HG03135 (cell line): Measurements from ENCODE around the gene LRIG1.

ENCODE experiments used
- ATAC-seq: cut with Tn5 transposase; IDR thresholded peaks from one replicate; pipeline ENCODE4 v1.9.1; 2021; ENCODE audit warnings: mild to moderate bottlenecking, moderate library complexity; ENCODE audit not compliant: unreplicated experiment

Gene LRIG1

DNA sequence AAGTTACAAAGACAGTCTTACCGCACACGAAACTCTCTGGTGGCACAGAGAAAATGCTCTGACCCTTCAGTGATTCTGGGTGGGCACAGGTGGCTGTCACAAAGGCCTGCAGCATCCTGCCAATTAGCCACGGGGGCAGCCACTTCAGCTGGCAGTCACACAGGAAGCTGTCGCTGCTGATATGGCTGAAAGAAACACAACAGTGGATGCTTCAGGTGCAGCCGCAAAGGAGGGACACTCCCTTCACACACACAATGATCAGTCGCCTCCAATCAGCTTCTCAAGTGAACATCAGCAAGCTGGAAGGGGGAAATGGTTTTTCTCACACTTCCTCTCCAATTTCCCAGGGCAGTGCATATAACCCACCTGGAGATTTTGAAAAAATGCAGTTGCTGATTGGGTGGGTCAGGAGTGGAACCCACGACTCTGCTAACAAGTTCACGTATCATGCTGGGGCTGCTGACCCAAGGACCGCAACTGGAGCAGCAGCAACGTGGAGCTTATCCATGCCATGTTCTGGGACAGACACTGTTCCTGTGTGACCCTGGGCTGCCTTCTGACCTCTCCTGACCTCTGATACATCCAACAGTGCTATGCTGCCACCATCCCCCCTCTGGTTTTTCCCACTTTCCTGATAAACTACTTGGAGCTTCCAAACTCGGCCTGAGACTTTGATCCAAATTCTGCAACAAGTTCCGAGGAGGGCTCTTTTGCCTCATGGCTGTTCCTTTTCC, 106.6 kb downstream of the LRIG1 start:
- peak; percentile 87 for ATAC-seq

DNA sequence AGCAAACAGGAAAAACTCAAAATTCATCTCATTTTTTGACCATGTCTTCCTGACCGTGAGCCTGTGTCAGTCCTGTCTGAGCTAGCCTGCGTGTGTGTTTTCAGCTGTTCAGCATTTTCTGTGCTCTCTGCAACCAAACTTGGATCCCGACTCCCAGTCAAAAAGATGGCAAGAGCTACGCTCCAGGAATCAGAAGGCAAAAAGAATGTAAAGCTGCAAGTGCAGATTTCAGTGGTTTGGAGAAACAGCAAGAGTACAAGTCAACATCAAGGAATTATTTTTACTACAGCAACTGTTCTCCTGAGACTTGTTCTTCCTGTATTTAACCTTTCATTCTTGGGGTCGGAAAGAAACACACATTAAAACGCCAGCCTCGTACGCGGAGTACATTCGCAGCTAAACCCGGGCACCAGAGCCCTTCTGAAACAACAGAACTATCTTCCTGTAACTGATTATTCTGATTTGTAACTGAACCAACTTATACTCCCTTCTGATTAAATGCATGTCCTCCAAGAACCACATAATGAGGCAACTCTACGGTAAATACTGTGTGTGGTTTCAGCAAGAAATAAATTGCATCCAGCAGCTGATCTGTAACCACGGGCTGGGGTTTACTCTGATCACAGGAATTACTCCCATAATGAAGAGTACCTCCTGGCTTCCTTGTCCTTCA, 107.4 kb downstream of the LRIG1 start:
- peak; percentile 28 for ATAC-seq

DNA sequence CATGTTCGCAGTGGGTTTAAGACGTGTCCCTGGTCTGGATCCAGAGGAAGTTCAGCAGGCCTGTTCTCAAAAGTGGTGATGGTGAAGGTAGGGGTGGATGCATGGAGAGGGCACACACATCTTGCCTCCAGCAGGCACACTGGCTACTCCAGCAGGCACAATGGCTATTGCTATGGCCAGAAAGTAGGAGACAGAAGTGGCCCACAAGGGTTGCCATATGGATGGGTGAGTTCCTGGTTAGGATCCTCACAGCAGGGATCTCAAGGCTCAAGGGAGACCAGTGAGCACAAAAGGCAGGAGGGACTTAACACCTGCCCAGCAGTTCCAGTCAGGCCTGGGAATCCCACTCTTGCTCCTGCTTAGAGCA, 107.9 kb downstream of the LRIG1 start:
- ATAC-seq = no peak

DNA sequence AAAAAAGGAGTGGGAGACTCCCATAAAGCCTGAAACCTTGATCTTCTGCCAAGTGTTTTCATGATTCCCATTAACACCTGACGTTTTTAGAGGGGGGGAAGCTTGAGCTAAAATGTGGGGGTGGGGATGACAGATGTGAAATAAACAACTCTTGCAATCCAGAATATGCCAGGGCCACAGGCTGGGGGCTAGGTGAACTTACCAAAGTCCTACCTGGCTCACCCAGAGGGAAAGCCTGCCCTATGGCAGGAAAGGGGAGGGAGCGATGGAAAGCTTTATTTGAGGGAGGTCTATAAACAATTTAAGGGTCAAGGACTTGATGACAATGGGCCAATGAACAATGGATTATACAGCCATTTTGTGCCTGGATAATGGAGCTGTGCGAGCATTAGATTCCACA, 108.3 kb downstream of the LRIG1 start:
- no peak for ATAC-seq

DNA sequence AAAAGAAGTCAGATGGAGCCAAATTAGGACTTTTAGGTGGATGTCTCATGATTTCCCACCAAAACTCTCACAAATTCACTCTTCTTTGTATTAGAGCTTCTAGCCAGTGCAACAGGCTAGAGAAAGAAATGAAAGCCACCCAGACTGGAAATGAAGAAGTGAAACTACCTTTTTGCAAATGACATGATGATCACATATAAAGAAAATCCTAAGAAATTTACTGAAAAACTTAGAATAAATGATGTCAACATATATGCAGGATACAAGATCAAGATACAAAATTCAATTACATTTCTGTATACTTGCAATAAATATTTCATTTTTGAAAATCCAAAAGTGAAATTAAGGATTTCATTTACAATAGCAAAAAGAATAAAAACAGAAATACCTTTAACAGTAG, 110.8 kb downstream of the LRIG1 start:
- no peak for ATAC-seq

DNA sequence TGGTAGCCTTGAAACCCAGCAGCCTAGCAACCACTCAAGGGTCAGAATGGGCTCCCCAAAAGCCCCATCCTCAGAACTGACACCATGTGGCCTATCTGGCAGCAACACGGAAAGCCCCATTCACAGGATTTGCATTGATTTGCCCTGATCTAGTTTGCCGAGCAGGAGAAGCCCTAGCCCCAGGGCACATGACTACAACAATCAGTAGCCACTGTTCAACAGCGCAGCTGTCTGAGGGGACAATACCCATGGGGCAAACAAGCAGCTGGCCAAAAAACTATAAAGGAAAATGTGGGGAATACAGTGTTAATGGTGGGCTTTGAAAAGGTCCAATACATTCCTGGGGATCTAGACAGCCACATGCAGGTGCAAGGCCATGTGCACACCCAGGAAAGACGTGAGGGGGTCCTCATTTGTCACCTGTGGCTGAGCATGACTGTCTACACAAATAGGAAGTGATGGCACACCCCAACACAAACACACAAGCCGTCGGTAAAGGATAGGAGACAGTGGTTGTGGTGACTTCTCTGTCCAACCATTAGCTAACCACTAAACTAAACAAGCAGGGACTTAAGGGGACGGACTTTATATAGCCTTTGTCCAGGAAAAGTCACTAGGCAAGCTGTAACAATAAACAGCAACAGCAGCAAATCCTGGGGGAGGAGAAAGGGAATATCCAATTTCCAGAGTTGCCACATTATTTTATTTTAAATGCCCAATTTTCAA, 113.7 kb downstream of the LRIG1 start:
- peak; percentile 54 for ATAC-seq

DNA sequence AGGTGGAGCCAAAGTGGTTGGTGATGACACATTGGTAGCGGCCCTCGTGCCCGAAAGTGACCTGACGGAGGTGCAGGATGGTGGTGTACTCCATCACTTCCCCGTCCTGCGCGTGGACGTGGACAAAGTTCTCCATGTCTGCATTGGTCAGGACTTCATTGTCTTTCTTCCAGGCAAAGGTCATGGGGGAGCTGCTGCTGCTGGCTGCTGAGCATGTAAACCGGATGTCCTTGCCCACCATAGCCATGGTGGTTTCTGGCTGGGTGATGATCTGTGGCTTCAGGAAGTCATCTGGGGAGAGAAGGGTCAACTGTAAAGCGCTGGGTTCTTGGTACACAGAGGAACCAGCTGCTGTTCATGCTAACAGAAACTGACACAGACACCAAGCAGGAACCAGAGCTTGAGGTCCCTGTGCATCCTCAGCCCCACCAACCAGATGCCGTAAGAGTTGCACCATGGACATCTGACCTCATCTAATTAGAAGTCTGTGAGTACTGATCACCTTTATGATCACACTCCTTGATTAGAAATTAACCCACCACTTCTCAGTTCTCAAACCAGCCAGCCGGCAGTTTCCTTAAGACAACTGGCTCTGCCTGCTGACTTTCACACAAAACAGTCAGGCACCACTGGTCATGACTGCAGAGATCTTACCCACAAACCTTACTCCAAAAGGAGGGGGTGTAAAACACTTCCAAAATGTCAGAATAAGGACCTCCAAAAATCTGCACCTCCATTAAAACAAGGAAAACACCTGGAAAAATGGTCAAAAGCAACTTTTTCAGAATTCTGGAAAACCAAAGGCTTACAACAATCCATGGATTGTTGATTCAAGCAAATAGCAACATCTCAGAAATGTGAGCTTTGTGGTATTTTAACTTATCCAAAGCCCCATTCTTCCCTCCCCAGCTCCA, 114.6 kb downstream of the LRIG1 start:
- peak; percentile 86 for ATAC-seq

DNA sequence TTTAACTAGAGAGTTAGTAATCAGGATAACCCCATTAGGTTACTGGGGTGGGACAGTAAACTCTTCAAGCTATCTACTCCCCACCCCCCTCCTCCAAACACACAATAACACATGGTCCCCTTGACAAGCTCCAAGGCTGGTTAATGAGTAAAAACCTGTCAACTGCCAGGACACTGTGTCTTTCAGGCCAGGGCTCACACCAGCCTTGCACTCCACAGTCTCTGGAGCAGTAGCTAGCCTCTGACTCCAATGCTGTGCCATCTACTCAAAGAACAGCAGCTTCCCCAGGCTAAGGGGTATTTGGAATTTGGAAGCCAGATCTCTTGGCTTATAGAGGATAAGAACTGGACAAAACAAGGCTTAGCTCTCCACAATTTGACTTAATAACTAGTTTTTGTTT, 115.8 kb downstream of the LRIG1 start:
- ATAC-seq = no peak

DNA sequence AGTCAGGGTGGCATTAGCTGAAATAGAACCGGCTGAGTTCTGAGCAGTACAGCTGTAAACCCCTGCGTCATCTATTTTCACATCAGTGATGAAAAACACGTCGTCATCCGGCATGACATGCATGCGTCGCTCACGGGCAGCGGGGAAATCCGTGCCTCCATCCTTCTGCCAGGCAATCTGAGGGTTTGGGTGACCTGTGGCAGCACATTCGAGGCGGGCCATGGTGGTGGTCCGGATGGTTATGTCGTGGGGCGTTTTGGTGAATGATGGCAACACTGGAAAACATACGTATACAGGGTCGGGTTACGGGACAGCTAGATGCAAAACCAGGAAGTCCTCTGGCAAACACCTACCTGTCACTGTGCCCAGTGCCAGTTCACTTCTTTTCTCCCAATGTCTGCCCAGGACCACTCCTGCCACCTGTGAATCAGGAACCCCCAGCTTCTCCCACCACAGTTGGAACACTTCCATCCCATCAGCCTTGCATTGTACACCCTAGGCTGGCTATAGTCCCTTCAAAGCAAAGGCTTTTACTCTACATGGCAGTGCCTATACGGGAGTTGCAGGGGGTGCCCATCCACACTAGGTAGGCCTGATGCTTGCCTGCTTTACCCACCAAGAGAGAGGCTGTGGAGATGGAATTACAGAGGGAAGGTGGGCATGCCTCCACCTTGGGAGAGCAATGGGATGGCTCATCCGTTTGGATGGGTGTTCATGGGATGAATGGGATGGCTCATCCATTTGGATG, 116.7 kb downstream of the LRIG1 start:
- ATAC-seq = no peak

DNA sequence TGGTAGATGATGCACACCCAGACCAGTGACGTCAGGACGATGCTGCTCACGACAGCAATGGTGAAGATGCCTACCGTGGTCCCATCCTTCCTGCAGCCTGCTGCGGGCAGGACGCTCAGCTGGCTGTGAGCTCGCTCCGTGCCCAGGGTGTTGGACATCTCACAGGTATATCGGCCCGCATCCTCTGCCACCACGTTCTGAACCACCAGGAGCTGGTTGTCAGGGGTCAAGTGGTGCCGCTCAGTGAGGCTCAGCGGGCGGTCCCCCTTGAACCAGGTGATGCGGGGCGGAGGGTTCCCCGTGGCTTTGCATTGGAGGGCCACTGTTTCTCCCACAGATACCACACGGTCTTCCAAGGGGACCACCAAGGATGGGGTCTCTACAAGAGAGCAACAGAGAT, 117.8 kb downstream of the LRIG1 start:
- ATAC-seq = no peak

DNA sequence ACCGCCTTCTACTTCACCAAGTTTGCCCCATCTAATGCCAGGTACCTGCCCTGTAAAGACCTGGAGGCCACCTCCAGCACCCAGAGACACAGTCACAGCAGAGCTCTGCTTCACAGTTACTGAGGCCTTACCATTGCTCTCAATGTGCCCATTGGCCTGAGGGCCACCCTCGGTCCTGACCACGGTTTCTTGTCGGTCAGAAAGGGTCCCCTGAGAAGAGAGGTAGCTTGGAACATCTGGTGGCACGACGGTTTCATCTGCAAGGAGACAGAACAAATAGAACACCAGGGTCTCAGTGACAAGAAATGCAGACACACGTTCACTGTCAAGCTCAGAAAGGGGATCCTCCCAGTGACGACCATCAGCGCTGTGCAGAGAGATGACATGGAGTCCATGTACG, 118.7 kb downstream of the LRIG1 start:
- ATAC-seq = no peak

DNA sequence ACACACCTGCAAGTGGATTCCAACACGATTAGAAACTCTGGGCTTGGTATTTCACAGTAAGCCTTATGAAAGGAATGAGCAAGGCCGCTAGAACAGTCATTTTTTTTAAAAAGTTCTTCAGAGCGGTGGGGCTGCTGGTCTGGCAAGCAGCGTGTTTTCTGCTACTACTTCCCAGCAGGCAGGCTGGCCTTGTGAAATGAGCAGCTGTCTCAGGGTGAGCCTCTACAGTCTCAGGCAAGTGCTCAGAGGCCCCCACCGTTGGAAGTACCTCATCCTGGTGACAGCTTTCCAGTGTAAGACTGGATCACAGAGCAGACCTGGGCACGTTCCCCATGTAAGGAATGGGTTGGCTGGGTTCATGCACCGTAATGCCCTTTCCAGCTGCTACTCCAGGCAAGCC, 119.2 kb downstream of the LRIG1 start:
- ATAC-seq = no peak

DNA sequence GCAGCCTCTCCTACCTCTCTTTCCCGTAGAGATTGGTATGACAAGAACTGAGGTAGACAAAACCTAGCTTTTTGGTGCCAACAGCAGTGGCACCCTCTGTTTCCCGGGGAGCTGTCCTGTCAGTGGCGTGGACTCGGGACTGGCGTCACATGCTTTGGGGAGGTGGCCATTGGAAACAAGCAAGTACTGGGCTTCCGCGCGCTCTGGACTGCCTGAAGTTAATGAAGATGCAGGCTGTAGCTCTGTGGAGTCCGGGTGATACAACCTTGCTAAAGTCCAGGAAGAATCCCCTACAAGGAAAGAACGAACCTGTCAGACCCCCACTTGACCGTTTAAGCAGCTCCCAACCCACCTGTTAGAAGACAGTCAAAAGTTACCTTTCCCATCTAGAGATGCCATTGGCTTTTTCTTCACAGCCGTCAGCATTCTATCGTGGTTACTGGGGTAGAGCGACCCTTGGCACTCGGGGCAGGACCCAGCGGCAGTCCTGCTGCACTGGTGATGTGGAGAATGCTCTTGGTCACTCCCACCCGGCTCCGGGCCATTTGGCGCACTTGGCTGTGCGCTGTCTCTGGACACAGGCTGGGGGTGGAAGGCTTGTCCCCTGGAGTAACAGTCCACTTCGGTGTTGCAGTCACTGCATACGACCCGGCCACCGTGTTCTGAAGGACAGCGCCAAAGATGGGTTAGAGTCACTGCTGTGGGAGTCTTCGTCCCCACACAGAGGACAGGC, 120.5 kb downstream of the LRIG1 start:
- ATAC-seq = no peak

DNA sequence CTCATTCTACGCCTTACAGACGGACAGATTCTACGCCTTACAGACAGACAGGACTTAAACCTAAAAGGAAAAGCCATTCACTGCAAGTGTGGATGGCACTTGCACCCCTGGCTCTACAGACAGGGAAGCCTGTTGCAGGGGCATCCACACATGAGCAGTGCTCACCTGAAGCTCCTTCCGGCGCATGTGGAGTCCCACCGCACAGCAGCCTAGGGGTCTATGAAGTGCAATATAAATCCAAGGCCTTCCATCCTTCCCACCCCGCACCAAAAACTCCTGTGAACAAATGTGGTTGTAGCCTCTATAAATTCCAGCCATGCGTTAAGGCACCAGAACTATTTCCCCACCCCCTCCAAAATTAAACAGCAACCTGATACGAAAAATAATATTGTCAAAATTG, 121.3 kb downstream of the LRIG1 start:
- ATAC-seq = no peak

DNA sequence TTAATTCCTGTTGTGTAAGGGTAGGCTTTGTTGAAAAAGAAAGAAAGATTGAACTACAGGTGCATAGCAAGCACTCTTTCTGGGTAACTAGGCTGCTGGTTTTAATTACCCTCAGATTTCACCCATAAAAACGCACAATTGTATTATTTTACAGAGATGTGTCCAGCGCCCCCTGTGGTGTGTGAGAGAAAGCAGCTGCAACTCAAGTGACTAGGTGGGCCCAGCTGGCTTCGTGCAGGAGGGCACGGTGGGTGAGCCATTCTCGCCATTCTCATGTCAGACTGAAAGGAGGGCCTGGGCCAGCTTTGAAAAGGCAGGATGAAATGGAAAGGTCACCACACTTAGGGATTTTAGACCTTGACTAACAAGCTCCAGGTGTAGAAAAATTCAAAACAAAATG, 122.6 kb downstream of the LRIG1 start:
- no peak for ATAC-seq

DNA sequence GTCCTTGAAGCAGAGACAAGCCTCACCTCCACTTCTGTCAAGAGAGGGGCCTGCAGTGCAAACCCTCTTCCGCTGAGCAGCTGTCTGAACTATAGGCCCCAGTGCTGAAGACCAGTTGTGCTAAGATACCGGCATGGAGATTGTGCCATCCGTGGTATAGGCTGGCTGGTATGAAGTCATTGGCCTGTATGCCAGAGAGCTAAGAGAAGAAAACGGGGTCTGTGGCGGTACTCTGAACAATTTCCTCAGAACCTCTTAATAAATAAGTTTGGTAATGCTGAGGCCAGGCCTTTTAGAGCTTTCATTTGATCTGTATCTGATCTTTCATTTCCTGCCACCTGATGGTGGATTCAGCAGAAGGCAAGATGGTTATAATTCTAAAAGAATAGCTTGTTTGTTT, 123.0 kb downstream of the LRIG1 start:
- ATAC-seq = no peak

DNA sequence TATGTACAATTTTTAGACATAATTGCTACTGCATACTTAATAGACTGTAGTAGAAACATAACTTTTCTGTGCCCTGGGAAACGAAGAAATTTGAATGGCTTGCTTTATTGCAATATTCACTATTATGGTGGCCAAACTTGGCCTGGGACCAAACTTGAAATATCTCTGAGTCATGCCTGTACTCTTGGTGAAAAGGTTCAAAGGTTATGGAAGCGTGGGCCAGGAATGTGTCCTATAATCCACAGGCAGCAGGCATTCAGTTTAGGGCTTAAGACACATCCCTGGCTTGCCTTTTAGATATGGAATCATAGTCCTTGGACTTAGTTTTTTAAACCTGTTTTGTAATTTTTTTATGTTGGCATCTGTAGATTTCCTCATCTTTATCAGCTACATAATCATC, 124.3 kb downstream of the LRIG1 start:
- ATAC-seq = no peak

DNA sequence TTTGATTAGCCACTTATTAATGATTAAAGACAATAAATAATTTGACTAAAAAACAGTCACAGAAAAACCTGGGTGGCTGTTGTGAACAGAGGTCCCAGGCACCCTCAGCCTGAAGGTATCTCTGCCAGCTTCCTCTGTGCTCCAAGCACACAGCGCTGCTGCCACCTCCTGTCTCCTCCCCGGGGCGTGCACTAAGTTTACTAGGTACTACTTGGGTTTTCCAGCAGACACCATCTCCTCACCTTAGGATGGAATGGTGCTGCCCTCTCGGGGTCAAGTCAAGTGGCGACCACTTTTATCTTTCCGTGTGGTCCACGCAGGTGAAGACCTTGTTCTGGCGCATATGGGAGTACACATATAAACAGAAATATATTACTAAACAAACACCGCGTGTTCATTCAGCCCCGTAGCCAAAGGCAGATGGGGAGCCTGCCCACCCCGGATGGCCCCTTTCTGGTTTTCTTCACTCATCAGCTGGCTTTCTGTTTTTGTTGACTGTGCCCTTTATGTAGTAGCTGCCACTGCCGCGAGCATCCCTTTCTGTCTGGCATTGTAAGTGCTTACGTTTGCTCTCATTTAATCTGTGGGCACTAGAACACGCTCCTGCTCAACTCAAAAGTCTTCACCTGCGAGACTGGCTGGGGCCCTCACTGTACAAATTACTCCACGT, 128.0 kb downstream of the LRIG1 start:
- no peak for ATAC-seq

DNA sequence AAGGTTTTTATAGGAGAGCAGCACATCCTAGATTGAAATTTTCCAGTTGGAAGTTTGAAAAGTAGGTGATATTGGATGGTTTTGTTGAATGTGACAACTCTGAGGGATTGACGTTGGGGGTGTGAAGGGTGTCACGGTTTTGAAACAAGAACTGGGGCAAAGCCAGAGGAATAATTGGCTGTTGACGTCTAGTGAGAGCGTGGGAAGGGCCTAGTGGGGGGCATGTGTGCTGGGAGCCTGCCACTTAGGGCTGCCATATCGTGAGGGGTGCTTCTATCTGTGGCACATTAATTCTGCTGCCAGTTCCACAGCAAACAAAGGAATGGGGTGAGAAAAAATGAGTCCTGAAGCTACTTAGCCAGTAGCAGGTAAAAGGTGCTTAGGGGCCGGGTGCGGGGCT, 129.4 kb downstream of the LRIG1 start:
- no peak for ATAC-seq
